Subcutaneous adipose tissue (tissue), 4 donors: ENCODE data around the gene UGT1A8. TPM values are rescaled to one million over a fixed set of nuclear protein-coding genes. Genes with fewer than 3 reads are reported as not detected.

ENCODE experiments used
- CTCF ChIP-seq: fragments of 450-650 bp; IDR thresholded peaks from one replicate; pipeline ENCODE4 v1.5.1; 2016; ENCODE audit warnings: low read depth, mild to moderate bottlenecking, control low read depth, antibody characterized with exemption, moderate library complexity
- total RNA-seq, 4 donors: library from RNA; depleted of rRNA; stranded (reverse); fragments of >200 nt; gene quantifications; one replicate each; pipeline ENCODE4 v1.1.0, GENCODE V29; 2016

Gene UGT1A8
- total RNA-seq, 4 donors from 2014 or later: not detected

GRCh38 chr2:233817995-233818638, 200.7 kb downstream of the UGT1A8 start:
- TF ChIP-seq CTCF: no peak

GRCh38 chr2:233818639-233819621, 201.5 kb downstream of the UGT1A8 start:
- no peak for TF ChIP-seq CTCF

GRCh38 chr2:233819884-233820773, 202.7 kb downstream of the UGT1A8 start:
- TF ChIP-seq CTCF: no peak

GRCh38 chr2:233820774-233821105, 203.3 kb downstream of the UGT1A8 start:
- no peak for TF ChIP-seq CTCF

GRCh38 chr2:233821196-233821595, 203.8 kb downstream of the UGT1A8 start:
- no peak for TF ChIP-seq CTCF

- TF ChIP-seq CTCF: no peak
These were observed 204.3 kb downstream of the UGT1A8 start for GRCh38 chr2:233821709-233822100.
